ELF-1 (cell line): Measurements from ENCODE around the gene AK8.

Experiments
- DNase-seq: peaks from one replicate; pipeline ENCODE4 v3.0.0-alpha.2; 2016; ENCODE audit warnings: low read depth, low spot score

The AK8 gene

DNA sequence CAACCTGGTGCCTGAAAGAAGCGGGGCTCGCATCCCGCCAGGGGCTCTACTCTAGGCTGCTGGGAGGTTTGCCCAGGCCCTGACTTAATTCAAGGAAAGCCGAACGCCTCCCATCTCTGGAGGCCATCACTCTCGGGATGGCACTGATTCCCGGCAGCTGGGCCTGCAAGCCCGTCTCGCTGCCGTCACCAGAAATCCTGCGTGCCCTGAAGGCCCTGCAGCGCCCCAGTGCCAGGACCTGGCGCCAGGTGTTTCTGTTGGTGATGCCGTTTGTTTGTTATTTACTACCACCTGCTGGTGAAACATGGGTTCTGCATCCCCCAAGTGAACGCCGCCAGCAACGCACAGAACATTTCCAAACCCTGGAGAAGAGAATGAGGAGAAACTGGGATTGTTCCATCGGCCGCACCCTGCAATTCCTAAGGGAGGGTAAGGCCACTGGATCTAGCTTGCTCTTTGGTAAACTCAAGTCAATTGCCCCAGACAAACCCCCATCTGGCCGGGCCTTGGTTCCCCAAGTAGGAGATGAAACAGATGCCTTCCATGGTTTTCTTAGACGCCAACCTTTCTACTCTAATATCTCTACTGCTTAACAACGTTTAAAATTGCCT lies 77.9 kb downstream of the AK8 start:
- DNase-seq, result peak; percentile 90

DNA sequence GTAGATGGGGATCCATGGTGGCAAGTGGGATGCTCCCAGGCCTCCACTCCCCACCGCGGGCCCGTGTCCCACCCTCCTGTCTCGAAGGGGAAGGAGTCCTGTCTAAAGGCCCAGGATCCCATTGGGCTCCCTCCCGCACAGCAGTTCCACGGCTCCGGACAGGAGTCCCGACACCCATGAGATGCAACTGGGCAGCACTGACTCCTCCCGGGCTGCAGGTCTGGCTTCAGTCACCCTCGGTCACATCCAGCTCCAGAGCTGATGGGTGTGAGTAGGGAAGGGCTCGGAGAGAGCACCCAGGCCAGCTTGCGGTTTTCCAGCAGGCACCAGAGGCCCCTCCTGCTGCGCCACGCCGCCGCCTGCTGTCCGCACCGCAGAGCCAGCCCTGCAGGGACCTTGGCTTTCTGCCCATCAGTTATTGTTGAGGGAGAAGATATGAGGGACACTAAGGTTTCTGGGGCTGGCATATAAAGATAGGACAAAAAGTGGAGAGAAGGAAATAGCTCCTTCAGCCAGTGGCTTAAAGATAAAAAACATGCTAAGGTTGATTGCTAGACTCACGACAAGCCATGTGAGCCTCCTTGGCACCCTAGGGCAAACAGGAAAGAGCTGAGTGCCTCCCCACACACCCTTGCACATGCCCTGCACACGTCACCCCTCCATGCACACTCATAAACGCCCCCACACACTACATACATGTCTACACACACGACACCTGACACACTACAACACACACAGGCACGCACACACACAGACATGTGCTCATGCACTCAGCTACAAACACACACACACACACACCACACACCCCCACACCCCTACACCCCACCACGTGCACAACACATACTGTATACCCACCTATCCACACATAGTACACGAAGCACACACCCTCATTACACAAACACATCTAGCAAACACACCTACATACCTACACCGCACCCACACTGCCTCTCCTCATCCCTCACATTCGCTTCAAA lies 79.0 kb downstream of the AK8 start:
- DNase-seq, result no peak

DNA sequence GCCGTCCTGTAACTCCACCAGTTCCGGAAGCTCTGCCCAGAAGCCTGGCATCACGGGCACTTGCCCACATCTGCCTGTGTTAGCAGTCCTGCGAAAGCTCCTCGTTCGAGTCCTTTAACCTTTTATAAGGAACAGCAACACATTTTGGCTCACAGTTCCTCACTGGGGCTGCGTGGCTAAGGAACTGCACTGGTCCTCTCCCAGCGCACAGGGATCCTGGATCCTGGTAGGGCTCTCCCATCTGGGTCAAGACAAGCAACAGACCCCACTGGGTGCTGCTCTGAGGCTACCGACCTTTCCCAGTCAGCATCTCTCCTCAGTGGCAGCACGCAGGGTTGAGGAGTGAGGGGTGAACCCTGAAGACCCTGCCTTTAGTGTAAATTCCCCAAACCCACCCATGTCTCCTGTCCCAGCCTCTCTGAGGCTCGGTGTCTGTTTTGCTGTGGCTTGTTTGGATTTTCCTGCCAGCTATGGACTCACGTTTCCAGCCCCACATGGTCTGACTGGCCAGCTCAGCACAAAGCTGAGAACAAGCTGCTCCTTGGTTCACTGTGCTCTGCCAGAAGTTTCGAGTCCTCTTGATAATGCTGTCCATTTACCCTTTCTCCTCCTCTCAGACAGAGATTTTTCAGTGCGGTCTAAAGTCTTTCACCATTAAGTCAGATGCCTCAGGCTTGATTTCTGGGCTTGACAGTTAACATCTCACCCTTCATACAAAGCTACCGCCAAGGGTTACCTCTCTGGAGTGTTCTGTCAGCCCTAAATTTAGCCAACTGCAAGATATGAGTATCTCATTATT lies 80.0 kb downstream of the AK8 start:
- DNase-seq, result no peak

DNA sequence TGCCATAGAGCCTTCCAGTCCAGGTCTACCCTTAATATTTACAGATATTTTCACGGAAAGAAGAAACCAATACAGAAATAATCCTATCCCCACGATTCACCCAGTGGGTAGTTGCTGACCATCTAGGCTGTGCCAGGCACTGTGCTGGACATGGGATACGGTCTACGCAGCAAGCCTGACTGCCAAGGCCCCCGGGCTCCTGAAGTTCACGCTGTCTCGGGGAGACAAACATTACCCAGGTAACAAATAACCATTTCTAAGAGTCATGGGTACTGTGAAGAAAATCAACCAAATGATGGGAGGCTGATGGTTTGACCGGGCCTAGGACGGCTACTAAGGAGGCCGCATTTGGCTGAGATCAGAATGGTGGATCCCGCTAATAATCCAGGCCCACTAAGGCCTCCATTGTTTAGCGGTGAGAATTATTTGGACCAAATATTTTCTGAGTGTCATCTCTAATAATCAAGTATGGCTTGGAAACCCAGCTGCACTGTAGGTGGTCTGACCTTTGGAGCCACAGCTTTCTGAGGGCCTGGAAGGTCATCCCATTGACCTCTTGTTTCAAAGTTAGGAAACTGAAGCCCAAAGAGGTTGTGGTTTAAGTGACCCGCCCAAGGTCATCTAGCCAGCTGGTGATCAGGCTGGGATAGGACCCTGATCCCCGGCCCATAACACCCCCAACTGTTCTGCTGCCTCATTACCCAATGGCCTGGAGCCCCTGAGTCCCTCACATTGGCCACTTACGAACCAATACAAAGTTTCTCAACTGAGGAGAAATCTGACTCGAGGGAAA lies 82.4 kb downstream of the AK8 start:
- DNase-seq, result no peak

DNA sequence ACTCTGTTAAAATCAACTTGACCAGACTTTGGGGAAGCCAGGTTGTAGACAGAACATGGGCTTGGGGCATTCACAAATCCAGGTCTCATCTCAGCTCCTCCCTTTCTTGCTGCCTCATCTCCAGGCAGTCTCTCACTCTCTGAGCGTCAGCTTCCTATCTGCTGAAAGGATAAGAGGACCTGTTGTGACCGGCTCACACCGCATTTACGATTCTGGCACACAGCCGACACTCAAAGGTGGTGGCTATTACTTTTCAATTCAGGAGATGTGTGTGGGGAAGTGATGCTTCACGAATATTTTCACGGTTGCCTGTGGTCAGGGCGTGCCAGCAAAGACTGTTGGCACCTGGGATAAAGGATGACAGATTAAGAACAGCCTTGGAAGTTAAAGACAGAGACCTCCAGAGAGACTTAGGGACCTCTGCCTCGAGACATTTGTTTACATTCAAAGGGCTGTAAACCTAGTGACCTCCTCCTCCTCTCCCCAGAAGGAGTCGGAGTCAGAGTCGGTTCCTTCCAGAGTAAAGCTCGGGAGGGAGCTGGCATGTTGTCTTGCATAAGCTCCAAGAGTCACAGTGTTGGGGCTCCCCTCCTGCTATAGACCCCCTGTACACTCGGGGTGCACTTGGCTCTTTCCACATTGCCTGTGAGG lies 83.2 kb downstream of the AK8 start:
- DNase-seq, result peak; percentile 34

DNA sequence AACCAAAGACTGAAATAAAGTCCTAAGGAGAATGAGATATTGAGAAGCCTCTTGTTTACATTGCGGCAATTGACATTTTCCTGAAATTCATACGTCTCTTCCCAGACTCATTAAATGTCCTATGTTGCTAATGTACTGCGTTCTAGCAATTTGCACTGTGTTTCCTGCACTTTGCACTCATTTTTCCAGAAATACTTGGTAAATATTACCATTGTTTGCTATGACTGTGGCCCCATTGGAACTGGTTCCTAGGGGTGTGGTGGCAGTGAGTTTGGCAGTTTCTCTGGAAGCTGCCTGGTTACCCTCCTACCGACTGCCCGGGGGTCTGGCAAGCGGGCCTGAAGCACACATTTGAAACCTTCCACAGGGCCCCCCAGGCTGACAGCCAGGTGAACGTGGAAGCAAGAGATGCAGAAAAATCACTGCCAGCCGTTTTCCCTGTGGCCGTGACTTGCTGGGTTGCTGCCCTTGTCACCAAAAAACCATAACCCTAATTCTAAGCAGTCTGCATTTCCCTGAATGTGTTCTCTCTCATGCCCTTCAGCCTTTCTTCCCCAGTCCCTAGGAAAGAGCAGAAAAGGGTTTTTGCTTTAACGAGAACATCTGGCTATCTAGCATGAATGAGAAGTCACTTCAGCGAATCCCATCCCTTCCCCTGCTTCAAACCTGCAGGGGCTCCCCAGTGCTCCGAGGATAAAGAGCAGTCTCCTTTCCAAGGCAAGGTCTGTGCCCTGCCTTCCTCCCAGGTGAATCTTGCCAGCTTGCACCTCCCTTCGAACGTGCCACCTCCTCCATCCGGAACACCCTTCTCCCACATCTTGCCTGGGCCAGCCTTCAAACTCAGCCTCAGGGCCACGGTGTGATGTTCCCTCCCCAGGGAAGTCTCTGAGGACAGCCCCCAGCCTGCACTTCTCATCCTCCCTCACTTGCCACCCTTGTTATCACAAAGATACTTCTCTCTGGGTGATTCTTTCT lies 84.2 kb downstream of the AK8 start:
- DNase-seq, result no peak

DNA sequence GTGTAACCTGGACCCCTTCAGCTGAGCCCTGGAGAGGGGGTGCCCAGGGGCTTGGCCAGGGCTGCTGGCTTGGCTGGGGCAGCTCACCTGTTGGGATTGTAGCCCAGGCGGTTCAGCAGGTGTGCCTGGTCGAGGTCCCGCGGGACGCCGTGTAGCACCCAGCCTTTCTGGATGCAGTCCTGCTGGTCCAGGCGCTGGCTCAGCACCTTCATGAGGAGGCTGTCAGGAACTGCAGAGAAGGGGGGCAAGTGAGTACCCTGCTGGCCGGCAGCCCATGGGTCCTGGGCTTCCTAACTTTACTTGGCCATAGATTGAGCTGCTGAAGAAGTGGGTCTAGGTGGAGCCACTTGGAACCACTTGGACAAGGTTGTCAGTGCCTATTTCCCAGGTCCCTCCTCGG lies 85.5 kb downstream of the AK8 start:
- DNase-seq, result no peak

DNA sequence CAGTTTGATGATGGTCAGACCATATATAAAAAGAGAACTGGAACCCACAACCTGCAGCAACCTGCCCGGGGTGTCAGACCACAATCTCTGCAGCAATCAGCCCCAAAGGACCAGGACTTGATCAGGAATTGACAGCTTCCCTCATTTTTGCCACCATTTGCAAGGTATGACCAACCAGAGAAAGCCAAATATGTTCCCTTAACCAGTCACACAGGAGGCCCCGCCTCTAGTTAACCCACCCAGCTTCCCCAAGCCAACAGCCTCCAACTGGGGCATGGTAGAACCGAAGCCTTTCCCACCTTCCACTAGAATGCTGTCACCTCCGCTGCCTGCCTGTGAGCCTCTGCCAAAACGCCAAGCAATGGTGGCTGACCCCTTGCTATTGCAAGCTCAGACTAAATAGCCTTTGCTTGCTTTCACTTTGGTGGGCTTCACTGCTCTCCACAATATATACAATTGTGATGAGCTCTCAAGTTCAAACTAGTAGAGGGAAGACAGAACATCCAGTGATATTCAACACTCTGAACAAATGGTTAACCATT lies 86.3 kb downstream of the AK8 start:
- no peak for DNase-seq

DNA sequence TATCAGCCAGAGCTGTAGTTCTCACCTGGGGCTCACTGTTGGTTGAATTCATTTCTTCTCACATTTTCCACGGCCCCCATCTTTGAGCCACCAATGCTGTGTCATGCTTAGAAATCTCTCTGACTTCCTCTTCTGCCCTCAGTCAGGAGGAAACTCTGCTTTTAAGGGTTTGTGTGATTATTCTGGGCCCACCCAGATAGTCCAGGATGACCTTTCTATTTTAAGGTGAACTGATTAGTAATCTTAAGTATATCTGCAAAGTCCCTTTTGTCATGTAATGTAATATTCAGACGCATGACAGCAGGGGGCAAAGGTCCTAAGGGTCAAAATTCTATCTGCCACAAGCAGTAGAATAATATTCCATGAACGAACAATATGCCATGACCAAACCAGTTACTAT lies 88.4 kb downstream of the AK8 start:
- no peak for DNase-seq

DNA sequence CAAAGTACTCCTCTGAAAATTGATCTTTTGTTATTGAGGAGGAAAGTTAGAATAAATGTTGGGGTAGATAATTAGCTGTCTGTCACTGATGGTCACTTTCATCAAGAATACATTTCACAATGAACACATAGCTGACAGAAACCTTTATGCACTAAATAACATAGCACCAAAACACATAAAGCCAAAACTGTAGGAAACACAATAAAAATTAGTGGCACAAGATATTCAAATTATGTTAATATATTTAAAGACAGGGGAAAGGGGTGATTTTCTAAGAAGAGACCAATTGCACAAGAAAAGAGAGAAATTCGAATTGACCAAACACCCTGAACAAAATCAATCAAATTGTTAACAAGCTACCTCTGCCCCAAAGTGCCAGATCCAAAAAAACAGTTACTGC lies 89.7 kb downstream of the AK8 start:
- no peak for DNase-seq

DNA sequence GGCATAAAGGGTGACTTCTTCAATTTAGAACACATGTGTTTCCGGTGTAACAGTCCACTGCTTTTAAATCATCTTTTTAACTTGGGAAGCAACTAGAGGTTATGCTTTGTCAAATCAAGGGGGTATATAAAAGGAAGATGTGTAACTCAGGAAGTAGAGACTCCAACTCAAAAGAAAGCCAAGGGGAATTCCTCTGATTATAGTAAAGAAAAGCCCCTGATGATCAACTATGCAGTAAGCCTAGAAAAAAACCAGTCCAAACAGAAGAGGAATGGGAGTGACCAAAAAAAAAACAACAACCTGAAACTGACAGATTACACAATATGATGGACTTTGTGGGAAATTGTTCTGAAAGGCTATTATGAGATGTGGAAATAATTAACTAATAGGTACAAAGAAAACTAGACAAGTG lies 90.3 kb downstream of the AK8 start:
- no peak for DNase-seq

DNA sequence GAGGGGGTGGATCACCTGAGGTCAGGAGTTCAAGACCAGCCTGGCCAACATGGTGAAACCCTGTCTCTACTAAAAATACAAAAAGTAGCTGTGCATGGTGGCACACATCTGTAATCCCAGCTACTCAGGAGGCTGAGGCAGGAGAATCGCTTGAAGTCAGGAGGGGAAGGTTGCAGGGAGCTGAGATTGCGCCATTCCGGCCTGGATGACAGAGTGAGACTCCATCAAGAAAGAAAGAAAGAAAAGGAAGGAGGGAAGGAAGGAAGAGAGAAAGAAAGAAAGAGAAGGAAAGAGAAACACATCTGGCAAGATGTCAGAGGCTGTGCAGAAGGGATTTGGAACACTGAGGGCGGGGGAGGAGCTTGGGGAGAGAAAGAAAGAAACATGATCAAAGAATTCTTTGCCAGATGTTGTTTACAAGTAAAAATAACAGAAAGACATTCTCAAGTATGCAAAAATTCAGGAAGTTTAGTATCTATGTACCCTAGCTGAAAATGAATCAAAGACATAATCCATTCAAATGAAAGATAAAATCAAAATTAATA lies 93.7 kb downstream of the AK8 start:
- DNase-seq, result no peak

DNA sequence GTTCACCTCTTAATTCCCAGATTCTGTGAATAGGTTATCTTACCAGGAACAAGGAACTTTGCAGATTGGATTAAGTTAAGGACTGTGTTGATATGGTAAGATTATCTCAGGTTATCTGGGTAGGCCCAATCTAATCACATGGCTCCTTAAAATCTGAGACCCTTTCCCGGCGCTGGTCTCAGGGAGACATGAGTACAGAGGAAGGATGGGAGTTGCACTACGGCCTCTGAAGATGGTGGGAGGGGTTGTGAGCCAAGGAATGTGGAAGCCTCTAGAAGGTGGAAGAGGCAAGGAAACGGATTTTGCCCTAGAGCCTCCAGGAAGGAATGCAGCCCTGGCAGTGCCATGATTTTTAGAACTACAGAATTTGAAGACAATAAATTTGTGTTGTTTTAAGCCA lies 95.1 kb downstream of the AK8 start:
- DNase-seq, result peak; percentile 22

DNA sequence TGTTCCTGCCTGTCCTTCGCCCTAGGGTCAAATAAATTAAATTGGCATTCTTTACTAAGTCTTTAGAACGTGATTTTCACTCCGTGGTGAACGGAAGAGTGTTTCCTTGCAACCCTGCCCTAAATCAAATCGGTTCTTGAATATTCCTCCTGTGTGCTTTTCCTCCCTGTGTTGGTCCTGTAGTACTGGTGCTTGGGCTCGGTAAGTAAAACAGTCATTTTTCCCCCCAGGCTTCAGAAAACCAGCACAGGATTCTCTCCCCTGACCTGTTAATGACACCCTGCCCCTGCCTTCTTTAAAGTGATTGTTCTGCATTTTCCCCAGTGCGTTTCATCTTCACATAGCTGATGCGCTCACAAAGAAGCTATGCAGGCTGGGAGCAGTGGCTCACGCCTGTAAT lies 96.0 kb downstream of the AK8 start:
- peak; percentile 79 for DNase-seq

DNA sequence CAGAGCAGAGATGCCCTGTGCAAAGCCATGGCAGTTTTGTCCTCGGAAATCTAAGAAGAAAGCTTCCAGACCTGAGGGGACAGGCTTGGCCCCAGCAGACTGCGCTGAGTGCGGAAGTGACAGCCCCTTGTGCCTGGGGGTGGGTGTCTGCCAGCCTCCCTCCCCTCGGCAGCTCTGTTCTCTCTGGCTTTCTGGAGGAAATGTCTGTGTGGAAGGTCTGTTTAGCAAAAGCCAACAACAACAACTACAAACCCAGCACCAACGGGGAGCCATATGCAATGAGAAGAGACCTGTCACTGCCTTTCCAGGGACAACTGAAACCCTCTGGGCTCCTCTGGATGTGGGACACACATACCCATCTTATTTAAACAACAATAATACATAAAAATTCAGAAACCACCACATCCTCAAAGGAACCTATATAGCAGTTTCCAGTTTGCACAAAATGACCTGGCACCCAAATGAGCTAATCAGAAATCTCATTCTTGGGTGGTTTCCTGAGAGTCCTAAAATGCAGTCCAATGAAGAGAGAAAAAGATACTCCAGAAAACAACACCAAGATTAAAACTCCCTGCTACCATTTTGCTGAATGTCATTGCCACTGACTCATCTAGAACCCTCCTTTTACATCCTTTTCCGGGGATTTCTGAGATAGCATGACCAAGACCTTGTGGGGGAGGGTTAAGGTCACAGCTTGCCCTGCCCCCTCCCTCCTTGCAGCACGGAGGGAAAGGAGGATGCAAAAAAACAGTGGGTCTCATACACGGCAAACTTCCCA lies 97.7 kb downstream of the AK8 start:
- no peak for DNase-seq

DNA sequence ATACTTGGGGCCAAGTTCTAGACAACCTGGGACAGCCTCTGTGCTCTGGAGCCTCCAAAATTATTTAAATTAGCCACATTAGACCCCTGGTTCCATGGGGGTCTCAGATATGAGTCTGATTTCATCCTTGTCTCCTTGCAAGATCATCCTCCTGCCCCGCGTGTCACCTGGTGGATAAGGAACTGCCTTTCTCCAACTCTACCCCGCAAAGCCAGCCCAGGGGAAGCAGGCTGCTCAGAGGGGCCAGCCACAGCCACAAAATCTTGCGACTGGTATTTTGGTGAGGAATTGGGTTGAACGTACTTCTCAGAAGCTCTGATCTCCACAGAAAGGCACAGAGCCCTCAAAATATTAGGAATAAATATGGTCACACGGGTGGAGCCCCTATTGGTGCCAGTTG lies 101.2 kb downstream of the AK8 start:
- no peak for DNase-seq

DNA sequence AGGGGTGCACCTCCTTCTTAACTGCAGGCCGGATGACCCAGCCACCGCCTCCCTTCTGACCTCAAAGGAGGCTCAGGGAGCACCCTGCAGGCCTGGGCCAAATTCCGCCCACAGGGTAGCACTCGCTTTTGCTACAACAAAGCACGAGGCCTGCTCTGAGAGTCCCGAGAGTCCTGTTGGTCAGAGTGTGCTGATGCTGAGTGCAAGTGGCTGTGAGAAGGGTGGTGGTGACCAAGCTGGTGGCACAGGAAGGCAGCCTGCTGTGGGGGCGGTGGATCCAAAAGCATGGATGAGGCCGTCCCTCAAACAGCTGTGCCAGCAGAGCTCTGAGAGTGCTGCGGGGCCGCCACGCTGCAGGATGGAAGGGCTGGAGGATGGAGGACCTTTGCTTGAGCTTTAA lies 101.8 kb downstream of the AK8 start:
- DNase-seq, result no peak

DNA sequence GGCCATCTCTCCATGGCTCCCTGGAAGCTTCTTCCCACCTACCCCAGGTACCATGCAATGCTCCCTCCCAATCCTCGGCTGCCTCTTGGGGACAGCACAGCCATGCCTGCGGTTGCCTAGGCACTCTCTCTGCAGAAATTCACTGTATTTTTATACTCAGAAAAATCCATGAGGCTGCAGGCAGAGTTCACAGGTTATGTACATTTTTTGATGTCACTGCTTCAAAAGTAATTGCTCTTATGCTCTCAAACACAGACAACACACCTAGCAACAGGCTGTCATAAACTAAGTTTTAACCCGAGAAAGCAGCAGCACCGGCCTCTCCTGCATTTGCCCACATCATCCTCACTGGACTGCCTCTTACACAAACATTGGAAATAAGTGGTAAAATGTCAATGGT lies 102.4 kb downstream of the AK8 start:
- no peak for DNase-seq
